ENCODE measurements around the gene RNF157.

DNA sequence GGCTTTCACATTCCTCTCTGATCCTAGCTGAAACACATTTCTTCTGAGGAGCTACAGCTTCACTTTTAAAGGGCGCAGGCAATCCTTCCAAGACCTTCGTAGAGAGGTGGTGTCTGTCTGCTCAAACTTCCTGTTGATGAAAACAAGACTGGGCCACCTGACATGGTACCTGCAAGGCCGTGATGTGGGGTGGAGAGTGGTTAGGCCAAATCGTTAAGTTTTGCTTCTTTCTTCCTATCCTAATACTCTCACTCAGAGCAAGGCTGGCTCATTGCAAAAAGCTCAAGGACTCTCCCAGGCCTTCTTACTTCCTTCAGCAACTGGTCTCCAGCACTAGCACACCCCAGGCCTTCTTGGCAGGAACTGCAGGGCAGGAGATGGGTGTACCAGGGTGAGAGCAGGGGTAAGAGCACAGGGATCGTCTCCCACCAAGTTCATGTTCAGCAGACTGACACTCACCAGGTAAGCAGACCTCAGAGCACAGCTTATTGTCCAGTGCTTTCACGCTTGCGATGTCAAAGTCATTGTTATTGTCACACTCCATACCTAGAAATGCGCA is 88.3 kb downstream of the RNF157 start:
- TF ChIP-seq CTCF (tag by site-specific recombination; IDR thresholded peaks at IDR 0.05) (no peak), OVOL3 (tag by site-specific recombination; IDR thresholded peaks at IDR 0.05) (no peak), ZSCAN18 (tag by site-specific recombination; IDR thresholded peaks at IDR 0.05) (no peak), INSM2 (tag by site-specific recombination; IDR thresholded peaks at IDR 0.05) (no peak), ZNF274 (IDR thresholded peaks at IDR 0.05; ENCODE audit: low read length) (no peak), ZNF274 (tag by site-specific recombination; IDR thresholded peaks at IDR 0.05; ENCODE audit: borderline replicate concordance) (no peak), ZNF610 (tag by site-specific recombination; IDR thresholded peaks at IDR 0.05; ENCODE audit: borderline replicate concordance) (no peak), ZSCAN4 (tag by site-specific recombination; IDR thresholded peaks at IDR 0.05) (no peak)
- TF ChIP-seq, protein P1, sequence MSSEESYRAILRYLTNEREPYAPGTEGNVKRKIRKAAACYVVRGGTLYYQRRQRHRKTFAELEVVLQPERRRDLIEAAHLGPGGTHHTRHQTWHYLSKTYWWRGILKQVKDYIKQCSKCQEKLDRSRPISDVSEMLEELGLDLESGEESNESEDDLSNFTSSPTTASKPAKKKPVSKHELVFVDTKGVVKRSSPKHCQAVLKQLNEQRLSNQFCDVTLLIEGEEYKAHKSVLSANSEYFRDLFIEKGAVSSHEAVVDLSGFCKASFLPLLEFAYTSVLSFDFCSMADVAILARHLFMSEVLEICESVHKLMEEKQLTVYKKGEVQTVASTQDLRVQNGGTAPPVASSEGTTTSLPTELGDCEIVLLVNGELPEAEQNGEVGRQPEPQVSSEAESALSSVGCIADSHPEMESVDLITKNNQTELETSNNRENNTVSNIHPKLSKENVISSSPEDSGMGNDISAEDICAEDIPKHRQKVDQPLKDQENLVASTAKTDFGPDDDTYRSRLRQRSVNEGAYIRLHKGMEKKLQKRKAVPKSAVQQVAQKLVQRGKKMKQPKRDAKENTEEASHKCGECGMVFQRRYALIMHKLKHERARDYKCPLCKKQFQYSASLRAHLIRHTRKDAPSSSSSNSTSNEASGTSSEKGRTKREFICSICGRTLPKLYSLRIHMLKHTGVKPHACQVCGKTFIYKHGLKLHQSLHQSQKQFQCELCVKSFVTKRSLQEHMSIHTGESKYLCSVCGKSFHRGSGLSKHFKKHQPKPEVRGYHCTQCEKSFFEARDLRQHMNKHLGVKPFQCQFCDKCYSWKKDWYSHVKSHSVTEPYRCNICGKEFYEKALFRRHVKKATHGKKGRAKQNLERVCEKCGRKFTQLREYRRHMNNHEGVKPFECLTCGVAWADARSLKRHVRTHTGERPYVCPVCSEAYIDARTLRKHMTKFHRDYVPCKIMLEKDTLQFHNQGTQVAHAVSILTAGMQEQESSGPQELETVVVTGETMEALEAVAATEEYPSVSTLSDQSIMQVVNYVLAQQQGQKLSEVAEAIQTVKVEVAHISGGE (tag by site-specific recombination; conservative IDR thresholded peaks at IDR 0.05; ENCODE audit: low read depth): no peak

Measured in HEK293 (cell line).